ENCODE results near the gene GLCE.

- no peak for TF ChIP-seq GATA2 (IDR thresholded peaks at IDR 0.05; ENCODE audit: low read depth, low read length)
- TF ChIP-seq GATA3 (IDR thresholded peaks at IDR 0.05; ENCODE audit: low read depth, low read length), result no peak
These were observed 34.4 kb upstream of the GLCE start for GRCh38 chr15:69126054-69126469.

Measured in SH-SY5Y (cell line).